ENCODE measurements around the gene PRSS23. TPM values are rescaled to one million over a fixed set of nuclear protein-coding genes. Genes with fewer than 3 reads are reported as not detected.

PRSS23 gene
- total RNA-seq (10 to 100 TPM; 13.5 to 62.1 (median 29.5) TPM), polyA plus RNA-seq (100 to 1,000 TPM in 1 of 2 donors, 10 to 100 TPM in 1; 54.4 to 129 TPM)
- long read RNA-seq, donor 1, full-length matches to known transcripts, result 283 of 320 reads
- long read RNA-seq, donor 1, partial matches to known transcripts, result 0 of 320 reads
- long read RNA-seq, donor 1, other reads (novel, unspliced or antisense), result 37 of 320 reads
- long read RNA-seq, donor 2, full-length matches to known transcripts, result 12 of 12 reads
- long read RNA-seq, donor 2, partial matches to known transcripts, result 0 of 12 reads
- long read RNA-seq, donor 2, other reads (novel, unspliced or antisense), result 0 of 12 reads
- long read RNA-seq, donor 3, full-length matches to known transcripts, result 124 of 180 reads
- long read RNA-seq, donor 3, partial matches to known transcripts, result 15 of 180 reads
- long read RNA-seq, donor 3, other reads (novel, unspliced or antisense), result 41 of 180 reads

DNA sequence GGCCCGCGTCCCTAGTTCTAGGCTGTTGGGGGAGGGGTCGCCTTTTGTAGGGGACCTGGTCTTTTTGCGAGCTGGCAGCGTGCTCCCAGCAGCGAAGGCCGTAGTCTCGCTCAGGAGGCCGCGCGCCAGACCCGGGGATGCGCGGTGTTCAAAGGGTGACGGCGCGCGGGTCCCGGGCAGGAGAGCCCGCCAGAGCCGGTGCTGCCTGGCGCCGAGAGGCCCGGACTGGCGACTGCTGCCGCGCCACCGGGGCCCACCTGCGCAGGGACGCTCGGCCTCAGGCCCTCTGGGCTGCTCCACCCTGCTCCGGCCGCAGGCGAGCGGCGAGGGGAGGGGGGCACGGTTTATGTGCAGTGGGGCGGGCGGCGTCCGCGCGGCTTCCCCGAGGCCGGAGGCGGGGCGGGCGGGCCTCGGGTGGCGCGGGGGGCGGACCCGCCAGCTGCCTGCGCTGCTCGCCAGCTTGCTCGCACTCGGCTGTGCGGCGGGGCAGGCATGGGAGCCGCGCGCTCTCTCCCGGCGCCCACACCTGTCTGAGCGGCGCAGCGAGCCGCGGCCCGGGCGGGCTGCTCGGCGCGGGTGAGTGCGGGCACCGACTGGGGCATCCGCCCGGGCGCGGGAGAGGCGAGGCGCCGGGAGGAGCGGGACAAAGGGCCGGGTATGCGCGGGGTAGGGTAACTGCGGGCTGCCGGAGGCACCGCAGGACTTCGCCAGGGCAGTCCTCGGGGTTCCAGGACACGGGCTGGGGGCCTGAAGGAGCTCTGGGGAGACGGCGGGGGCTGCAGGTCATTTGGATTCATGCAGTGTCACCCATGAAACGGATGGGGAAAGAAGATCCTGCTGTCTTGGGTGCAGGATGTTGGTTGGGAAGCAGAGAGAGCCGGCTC lies at the start of gene PRSS23:
TSS of gene PRSS23 (plus strand) at position 467 of the 884 bp plus-strand sequence. CDS start 7,102 bp downstream, outside the sequence.
- Histone ChIP-seq H3K27me3 (no peaks in the 10 kb centered on the region), H3K4me3 (peak within 1 kb of the TSS; percentile 76), H3K4me1 (ENCODE audit: insufficient read depth) (peaks cover 7% of the 10 kb centered on the region), H3K36me3 (no peaks in the 10 kb centered on the region), H3K27ac (peak within 1 kb of the TSS; percentile 52 to 61), H3K9me3 (no peaks in the 10 kb centered on the region)
- intact Hi-C loops (cut with DNase I), result loop anchor here in 3 of 4 donors (5.0 to 10.0 kb wide), 3 partner anchors 126 to 343 kb away; partner anchors contain the start of gene ME3 (in 1 of the 3)
- WGBS, 3 donors, result 0 to 1% (median 1%) methylated on average over 74 to 97 of the region's 97 CpGs
- DNase-seq, result peak; percentile 65 to 81 (median 79)
- TF ChIP-seq EP300 (IDR thresholded peaks at IDR 0.05), result no peak
- TF ChIP-seq POLR2A (IDR thresholded peaks at IDR 0.05), result no peak
- TF ChIP-seq CTCF (IDR thresholded peaks at IDR 0.05), result no peak

GRCh38 chr11:86753459-86753858 lies 46.9 kb upstream of the PRSS23 start:
- TF ChIP-seq POLR2A (IDR thresholded peaks at IDR 0.05) (no peak), CTCF (IDR thresholded peaks at IDR 0.05) (no peak)
- H3K4me3 ChIP-seq, result no peak overlapping the region
- H3K27ac ChIP-seq, result no peak overlapping the region
- intact Hi-C loops (cut with DNase I), result no loop called here
- no peaks in the 10 kb centered on the region for H3K27me3 ChIP-seq
- H3K9me3 ChIP-seq, result no peaks in the 10 kb centered on the region
- 75 to 91% (median 79%) methylated on average over 3 of the region's 3 CpGs for WGBS, 3 donors
- H3K4me1 ChIP-seq (ENCODE audit: insufficient read depth), result peaks cover 2% of the 10 kb centered on the region
- H3K36me3 ChIP-seq, result no peaks in the 10 kb centered on the region
- no peak for DNase-seq

DNA sequence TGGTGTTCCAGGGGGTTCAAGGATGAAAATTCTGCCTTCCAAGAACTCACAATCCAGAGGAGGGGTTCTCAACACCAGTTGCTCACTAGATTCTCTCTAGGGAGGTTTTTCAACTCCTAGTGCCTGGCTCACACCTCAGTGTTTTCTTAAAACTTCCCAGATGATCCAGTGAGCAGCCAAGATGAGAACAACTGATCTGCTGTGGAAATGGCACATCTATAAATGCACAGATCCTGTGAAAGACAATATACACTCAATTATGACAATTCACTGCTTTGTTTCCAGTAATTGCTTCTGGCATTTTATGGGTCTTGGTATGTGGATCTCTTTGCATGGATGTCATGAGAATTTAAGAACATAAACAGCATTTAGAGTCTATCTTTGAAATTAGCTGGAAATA lies 45.2 kb upstream of the PRSS23 start:
- no peak for TF ChIP-seq EP300 (IDR thresholded peaks at IDR 0.05)
- TF ChIP-seq POLR2A (IDR thresholded peaks at IDR 0.05), result no peak
- TF ChIP-seq CTCF (IDR thresholded peaks at IDR 0.05), result no peak
- Histone ChIP-seq H3K9me3 (no peaks in the 10 kb centered on the region), H3K4me3 (no peak overlapping the region), H3K27me3 (no peaks in the 10 kb centered on the region), H3K36me3 (no peaks in the 10 kb centered on the region), H3K4me1 (ENCODE audit: insufficient read depth) (no peaks in the 10 kb centered on the region), H3K27ac (no peak overlapping the region)
- DNase-seq, result no peak
- intact Hi-C loops (cut with DNase I), result no loop called here

- whole genome bisulfite sequencing, 3 donors, result 85 to 100% (median 97%) methylated on average over 1 of the region's 1 CpG
- Histone ChIP-seq H3K36me3 (no peaks in the 10 kb centered on the region), H3K4me3 (no peak overlapping the region), H3K27ac (no peak overlapping the region), H3K4me1 (ENCODE audit: insufficient read depth) (no peaks in the 10 kb centered on the region), H3K9me3 (no peaks in the 10 kb centered on the region), H3K27me3 (no peaks in the 10 kb centered on the region)
- no peak for DNase-seq
- TF ChIP-seq POLR2A (IDR thresholded peaks at IDR 0.05) (no peak), CTCF (IDR thresholded peaks at IDR 0.05) (no peak), EP300 (IDR thresholded peaks at IDR 0.05) (no peak)
- intact Hi-C loops (cut with DNase I), result no loop called here
These were observed 42.2 kb upstream of the PRSS23 start for GRCh38 chr11:86758171-86758570.

Measured in ovary (tissue), 10 donors.